ENCODE results near the gene ARMH4. TPM values are rescaled to one million over a fixed set of nuclear protein-coding genes. Genes with fewer than 3 reads are reported as not detected.

Gene ARMH4
- total and polyA plus RNA-seq, 4 donors: 0.40 to 14.2 (median 1.1) TPM

- Histone ChIP-seq H3K9me3 (ENCODE audit: control insufficient read depth in 4 of 4, insufficient read depth in 3 of 4, low read length in 3 of 4) (peaks cover 0 to 2% (median 0%) of the 10 kb centered on the region in 4 donors), H3K4me1 (ENCODE audit: control insufficient read depth in 5 of 5, insufficient read depth in 5 of 5, low read length in 5 of 5) (peaks cover 0 to 12% (median 0%) of the 10 kb centered on the region in 5 donors), H3K9ac (ENCODE audit: insufficient read depth in 1 of 2, low read length in 2 of 2) (no peak overlapping the region), H3K27me3 (ENCODE audit: control insufficient read depth in 3 of 3, insufficient read depth in 3 of 3, low read length in 2 of 3) (no peaks in the 10 kb centered on the region), H3K27ac (ENCODE audit: low read depth in 1 of 2, low read length in 1 of 2) (no peak overlapping the region), H3K36me3 (ENCODE audit: control insufficient read depth in 4 of 4, insufficient read depth in 4 of 4, low read length in 4 of 4) (no peaks in the 10 kb centered on the region), H3K4me3 (no peak overlapping the region)
- ATAC-seq (ENCODE audit: insufficient read depth, low FRiP score) (no peak), DNase-seq (peak in 1 of 3 donors; percentile 16)
- TF ChIP-seq, protein P1, sequence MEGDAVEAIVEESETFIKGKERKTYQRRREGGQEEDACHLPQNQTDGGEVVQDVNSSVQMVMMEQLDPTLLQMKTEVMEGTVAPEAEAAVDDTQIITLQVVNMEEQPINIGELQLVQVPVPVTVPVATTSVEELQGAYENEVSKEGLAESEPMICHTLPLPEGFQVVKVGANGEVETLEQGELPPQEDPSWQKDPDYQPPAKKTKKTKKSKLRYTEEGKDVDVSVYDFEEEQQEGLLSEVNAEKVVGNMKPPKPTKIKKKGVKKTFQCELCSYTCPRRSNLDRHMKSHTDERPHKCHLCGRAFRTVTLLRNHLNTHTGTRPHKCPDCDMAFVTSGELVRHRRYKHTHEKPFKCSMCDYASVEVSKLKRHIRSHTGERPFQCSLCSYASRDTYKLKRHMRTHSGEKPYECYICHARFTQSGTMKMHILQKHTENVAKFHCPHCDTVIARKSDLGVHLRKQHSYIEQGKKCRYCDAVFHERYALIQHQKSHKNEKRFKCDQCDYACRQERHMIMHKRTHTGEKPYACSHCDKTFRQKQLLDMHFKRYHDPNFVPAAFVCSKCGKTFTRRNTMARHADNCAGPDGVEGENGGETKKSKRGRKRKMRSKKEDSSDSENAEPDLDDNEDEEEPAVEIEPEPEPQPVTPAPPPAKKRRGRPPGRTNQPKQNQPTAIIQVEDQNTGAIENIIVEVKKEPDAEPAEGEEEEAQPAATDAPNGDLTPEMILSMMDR (IDR thresholded peaks at IDR 0.05; ENCODE audit: control extremely low read depth, extremely low read depth): no peak
- WGBS, 2 donors: 78 to 87% methylated on average over 16 of the region's 16 CpGs
Observed at GRCh38 chr14:57960946-57961785, 190.8 kb downstream of the ARMH4 start.

DNA sequence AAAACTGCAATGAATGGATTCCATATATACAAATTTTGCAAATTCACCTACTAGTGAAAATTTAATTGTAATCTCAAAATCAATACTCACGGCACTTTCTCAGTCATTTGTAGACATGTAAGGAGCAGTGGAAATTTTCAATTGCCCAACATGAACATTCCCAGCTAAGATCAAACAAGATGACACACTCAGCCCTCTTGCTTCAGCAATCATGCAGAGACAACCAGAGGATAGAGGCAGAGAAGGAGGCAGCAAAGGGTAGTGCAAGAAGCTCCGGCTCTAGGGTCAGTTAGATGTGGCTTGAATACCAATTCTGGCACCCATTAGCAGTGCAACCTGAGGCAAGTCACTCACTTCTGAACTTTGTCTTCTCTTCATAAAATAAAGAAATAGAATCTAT, 194.6 kb downstream of the ARMH4 start:
- Histone ChIP-seq H3K4me3 (no peak overlapping the region), H3K27me3 (ENCODE audit: control insufficient read depth in 3 of 3, insufficient read depth in 3 of 3, low read length in 2 of 3) (no peaks in the 10 kb centered on the region), H3K4me1 (ENCODE audit: control insufficient read depth in 5 of 5, insufficient read depth in 5 of 5, low read length in 5 of 5) (peaks cover 0 to 6% (median 0%) of the 10 kb centered on the region in 5 donors), H3K9ac (ENCODE audit: insufficient read depth in 1 of 2, low read length in 2 of 2) (no peak overlapping the region), H3K27ac (ENCODE audit: low read depth in 1 of 2, low read length in 1 of 2) (no peak overlapping the region), H3K36me3 (ENCODE audit: control insufficient read depth in 4 of 4, insufficient read depth in 4 of 4, low read length in 4 of 4) (no peaks in the 10 kb centered on the region), H3K9me3 (ENCODE audit: control insufficient read depth in 4 of 4, insufficient read depth in 3 of 4, low read length in 3 of 4) (peaks cover 0 to 2% (median 0%) of the 10 kb centered on the region in 4 donors)
- no peak for ATAC-seq (ENCODE audit: insufficient read depth, low FRiP score)
- 88 to 97% methylated on average over 2 of the region's 2 CpGs for WGBS, 2 donors
- TF ChIP-seq, protein P1 (IDR thresholded peaks at IDR 0.05; ENCODE audit: control extremely low read depth, extremely low read depth): no peak
- DNase-seq: no peak

Small RNA genes within 50 kb of the gene (small RNA-seq; reads per million reads assigned to genes)
- not detected for gene RN7SL598P (ENCODE audit: low replicate concordance)

Other genes with a start within 250 kb of the ARMH4 start
- gene ACTR10, start 47.9 kb upstream of the ARMH4 start, total RNA-seq: 10 to 100 TPM; 56.7 to 83.6 TPM
- 10 to 100 TPM; 53.8 to 77.9 TPM for gene ACTR10, start 47.9 kb upstream of the ARMH4 start, polyA plus RNA-seq
- gene PSMA3, start 92.6 kb upstream of the ARMH4 start, total RNA-seq: 100 to 1,000 TPM in 1 of 2 donors, 10 to 100 TPM in 1; 64.3 to 167 TPM
- gene PSMA3, start 92.6 kb upstream of the ARMH4 start, polyA plus RNA-seq: 100 to 1,000 TPM; 194 to 302 TPM
- 10 to 100 TPM; 21.5 to 49.3 TPM for gene ARID4A, start 146.3 kb upstream of the ARMH4 start, total RNA-seq
- 1 to 10 TPM; 7.3 to 8.9 TPM for gene ARID4A, start 146.3 kb upstream of the ARMH4 start, polyA plus RNA-seq
- gene TOMM20L, start 243.7 kb upstream of the ARMH4 start, total RNA-seq: under 1 TPM in 1 of 2 donors, not detected in 1; 0.74 TPM
- gene TOMM20L, start 243.7 kb upstream of the ARMH4 start, polyA plus RNA-seq: not detected

All from lung (tissue), 13 donors.